GM21528 (cell line): Measurements from ENCODE around the gene RASGRF1.
"Not testable (repeated sequence)": the region's sequence is repeated elsewhere in the genome, so short reads cannot be mapped to it uniquely, and the experiment has no call there.

Source experiments
- ATAC-seq: cut with Tn5 transposase; IDR thresholded peaks from one replicate; pipeline ENCODE4 v1.9.1; 2021; ENCODE audit warnings: mild to moderate bottlenecking, moderate library complexity; ENCODE audit not compliant: unreplicated experiment, low FRiP score

Gene RASGRF1

GRCh38 chr15:79010278-79010677, 80.3 kb downstream of the RASGRF1 start:
- ATAC-seq: no peak

- ATAC-seq: no peak
Measured at GRCh38 chr15:79009379-79009778, 81.2 kb downstream of the RASGRF1 start.

- no peak for ATAC-seq
Measured at GRCh38 chr15:79008659-79009058, 81.9 kb downstream of the RASGRF1 start.

- ATAC-seq: no peak
Measured at GRCh38 chr15:79007066-79007465, 83.5 kb downstream of the RASGRF1 start.

- no peak for ATAC-seq
Measured at GRCh38 chr15:79006071-79006470, 84.5 kb downstream of the RASGRF1 start.

GRCh38 chr15:79004336-79004735, 86.2 kb downstream of the RASGRF1 start:
- ATAC-seq: peak; percentile 80

- no peak for ATAC-seq
Measured at GRCh38 chr15:79003896-79004295, 86.7 kb downstream of the RASGRF1 start.

- no peak for ATAC-seq
Measured at GRCh38 chr15:79003301-79003700, 87.3 kb downstream of the RASGRF1 start.

GRCh38 chr15:79002581-79002980, 88.0 kb downstream of the RASGRF1 start:
- ATAC-seq: no peak

- no peak for ATAC-seq
Measured at GRCh38 chr15:78999636-79000035, 90.9 kb downstream of the RASGRF1 start.

- no peak for ATAC-seq
Measured at GRCh38 chr15:78998526-78998925, 92.1 kb downstream of the RASGRF1 start.

- no peak for ATAC-seq
Measured at GRCh38 chr15:78997981-78998499, 92.5 kb downstream of the RASGRF1 start.

- no peak for ATAC-seq
Measured at GRCh38 chr15:78996894-78997275, 93.7 kb downstream of the RASGRF1 start.

- no peak for ATAC-seq
Measured at GRCh38 chr15:78995921-78996893, 94.4 kb downstream of the RASGRF1 start.

GRCh38 chr15:78995161-78995560, 95.4 kb downstream of the RASGRF1 start:
- ATAC-seq: not testable (repeated sequence)

- ATAC-seq: no peak
Measured at GRCh38 chr15:78993931-78994530, 96.5 kb downstream of the RASGRF1 start.

GRCh38 chr15:78993257-78993930, 97.2 kb downstream of the RASGRF1 start:
- no peak for ATAC-seq

- ATAC-seq: no peak
Measured at GRCh38 chr15:78992416-78993256, 97.9 kb downstream of the RASGRF1 start.

- ATAC-seq: no peak
Measured at GRCh38 chr15:78991879-78992278, 98.7 kb downstream of the RASGRF1 start.

- ATAC-seq: no peak
Measured at GRCh38 chr15:78991476-78991875, 99.1 kb downstream of the RASGRF1 start.
